SW480 (cell line): ENCODE data around the gene DENND6B.
A peak's percentile ranks its signal among the peaks of the same experiment; 100 is the strongest.
"Not testable (repeated sequence)": the region's sequence is repeated elsewhere in the genome, so short reads cannot be mapped to it uniquely, and the experiment has no call there.

Source experiments
- DNase-seq: peaks from one replicate; pipeline ENCODE4 v3.0.0-alpha.2; 2016; ENCODE audit warnings: low spot score

DENND6B gene

DNA sequence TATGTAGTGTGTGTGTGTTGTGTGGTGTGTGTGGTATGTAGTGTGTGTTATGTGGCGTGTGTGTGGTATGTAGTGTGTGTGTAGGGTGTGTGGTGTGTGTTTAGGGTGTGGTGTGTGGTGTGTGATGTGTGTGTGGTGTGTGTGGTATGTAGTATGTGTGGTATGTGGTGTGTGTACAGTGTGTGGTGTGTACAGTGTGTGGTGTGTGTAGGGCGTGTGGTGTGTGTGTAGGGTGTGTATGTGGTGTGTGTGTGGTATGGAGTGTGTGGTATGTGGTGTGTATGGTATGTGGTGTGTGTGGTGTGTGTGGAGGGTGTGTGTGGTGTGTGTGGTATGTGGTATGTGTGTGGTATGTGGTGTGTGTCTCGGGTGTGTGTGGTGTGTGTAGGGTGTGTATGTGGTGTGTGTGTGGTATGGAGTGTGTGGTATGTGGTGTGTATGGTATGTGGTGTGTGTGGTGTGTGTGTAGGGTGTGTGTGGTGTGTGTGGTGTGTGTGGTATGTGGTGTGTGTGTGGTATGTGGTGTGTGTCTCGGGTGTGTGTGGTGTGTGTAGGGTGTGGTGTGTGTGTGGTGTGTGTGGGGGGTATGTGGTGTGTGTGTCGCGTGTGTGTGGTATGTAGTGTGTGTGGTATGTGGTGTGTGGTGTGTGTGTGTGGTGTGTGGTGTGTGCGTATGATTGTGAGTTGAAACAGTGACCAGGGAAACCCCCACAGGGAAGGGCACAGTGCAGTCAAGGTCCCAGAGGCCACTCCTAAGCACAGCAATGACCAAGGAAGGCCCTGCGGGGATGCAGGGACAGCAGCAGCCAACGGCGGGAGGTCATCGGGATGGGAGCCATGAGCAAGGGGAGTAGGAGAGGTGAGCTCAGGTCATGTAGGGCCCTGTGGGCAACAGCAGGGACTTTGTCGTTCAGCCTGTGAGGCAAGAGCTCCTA lies 13.4 kb upstream of the DENND6B start:
- peak; percentile 22 for DNase-seq

DNA sequence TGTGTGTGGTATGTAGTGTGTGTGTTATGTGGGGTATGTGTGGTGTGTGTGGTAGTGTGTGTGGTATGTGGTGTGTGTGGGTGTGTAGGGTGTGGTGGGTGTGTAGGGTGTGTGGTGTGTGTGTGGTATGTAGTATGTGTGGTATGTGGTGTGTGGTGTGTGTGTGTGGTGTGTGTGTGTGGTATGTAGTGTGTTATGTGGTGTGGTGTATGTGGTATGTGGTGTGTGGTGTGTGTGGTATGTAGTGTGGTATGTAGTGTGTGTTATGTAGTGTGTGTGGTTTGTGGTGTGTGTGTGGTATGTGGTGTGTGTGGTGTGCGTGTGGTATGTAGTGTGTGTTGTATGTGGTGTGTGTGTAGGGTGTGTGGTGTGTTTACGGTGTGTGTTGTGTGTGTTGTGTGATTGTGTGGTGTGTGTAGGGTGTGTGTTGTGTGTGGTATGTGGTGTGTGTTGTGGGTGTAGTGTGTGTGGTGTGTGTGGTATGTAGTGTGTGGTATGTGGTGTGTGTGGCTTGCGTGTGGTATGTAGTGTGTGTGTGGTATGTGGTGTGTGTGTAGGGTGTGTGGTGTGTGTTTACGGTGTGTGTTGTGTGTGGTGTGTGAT lies 12.1 kb upstream of the DENND6B start:
- DNase-seq, result no peak

DNA sequence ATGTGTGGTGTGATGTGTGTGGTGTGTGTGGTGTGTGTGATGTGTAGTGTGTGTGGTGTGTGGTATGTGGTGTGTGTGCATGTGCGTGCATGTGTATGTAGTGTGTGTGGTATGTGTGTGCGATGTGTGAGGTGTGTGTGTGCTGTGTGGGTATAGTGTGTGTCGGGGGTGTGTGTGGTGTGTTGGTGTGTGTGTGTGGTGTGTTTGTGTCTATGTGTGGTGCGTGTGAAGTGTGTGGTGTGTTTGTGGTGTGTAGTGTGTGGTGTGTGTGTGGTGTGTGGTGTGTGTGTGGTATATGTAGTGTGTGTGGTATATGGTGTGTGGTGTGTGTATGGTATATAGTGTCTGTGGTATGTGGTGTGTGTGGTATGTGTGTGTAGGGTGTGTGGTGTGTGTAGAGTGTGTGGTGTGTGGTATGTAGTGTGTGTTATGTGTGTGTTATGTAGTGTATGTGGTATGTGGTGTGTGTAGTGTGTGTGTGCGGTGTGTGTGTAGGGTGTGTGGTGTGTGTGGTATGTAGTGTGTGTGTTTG lies 11.3 kb upstream of the DENND6B start:
- no peak for DNase-seq

DNA sequence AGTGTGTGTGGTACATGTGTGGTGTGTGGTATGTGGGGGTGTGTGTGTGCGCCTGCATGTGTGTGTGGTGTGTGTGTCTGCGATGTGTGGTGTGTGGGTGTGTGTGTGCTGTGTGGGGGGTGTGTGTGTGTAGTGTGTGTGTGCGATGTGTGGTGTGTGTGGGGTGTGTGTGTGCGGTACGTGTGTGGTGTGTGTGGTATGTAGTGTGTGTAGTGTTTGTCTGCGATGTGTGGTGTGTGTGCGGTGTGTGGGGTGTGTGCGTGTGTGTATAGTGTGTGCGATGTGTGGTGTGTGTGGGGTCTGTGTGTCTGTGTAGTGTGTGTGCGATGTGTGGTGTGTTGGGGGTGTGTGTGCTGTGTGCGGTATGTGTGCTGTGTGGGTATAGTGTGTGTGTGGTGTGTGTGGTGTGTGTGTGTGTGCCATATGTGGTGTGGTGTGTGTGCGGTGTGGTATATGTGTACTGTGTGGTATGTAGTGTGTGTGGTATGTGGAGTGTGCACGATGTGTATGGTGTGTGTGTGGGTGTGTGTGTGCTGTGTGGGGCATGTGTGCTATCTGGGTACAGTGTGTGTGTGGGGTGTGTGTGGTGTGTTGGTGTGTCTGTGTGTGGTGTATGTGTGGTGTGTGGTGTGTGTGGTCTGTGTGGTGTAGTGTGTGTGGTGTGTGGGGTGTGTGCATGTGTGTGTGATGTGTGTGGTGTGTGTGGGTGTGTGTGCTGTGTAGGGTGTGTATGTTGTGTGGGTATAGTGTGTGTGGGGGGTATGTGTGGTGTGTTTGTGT lies 10.6 kb upstream of the DENND6B start:
- no peak for DNase-seq

GRCh38 chr22:50334433-50334832 lies 7.6 kb upstream of the DENND6B start:
- DNase-seq, result not testable (repeated sequence)

DNA sequence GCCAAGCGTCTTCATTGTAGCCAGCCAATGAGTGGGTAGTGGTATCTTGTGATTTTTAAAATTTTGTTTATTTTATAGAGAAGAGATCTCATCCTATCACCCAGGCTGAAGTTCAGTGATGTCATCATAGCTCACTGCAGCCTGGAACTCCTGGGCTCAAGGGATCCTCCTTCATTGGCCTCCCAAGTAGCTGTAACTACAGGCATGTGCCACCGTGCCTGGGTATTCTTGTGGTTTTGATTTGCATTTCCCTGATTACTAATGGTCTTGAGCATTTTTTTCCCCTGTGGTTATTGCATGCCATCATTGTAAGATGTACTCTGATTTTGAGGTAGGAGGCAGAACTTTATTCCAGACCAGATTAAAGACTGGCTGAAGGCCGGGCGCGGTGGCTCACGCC lies 2.4 kb upstream of the DENND6B start:
- no peak for DNase-seq

DNA sequence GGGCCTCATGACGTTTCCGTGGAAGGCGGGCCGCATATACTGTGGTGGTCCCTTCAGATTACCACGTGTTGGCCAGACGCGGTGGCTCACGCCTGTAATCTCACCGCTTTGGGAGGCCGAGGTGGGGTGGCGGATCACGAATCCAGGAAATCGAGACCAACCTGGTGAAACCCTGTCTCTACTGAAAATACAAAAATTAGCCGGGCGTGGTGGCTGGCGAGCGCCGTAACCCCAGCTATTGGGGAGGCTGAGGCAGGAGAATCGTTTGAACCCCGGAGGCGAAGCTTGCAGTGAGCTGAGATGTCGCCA lies 853 bp upstream of the DENND6B start:
- no peak for DNase-seq

GRCh38 chr22:50326225-50326955 lies 422 bp downstream of the DENND6B start:
- DNase-seq, result no peak

GRCh38 chr22:50325444-50326224 lies 1.2 kb downstream of the DENND6B start:
- DNase-seq, result no peak

DNA sequence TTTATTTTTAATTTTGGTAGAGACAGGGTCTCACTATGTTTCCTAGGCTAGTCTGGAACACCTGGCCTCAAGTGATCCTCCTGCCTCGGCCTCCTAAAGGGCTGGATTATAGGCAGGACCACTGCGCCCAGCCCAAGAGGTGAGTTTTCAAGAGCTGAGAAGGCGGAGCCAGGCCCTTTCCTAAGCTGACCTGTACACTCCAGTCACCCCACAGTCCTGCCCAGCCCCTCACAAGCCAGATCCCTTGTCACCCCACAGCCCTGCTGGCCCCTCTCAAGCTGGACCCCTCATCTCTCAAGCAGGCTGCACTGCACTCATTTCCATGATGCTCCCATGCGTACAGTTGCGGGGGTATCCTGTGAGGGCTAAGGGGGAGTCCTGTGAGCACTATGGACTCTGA lies 2.9 kb downstream of the DENND6B start:
- DNase-seq, result no peak

DNA sequence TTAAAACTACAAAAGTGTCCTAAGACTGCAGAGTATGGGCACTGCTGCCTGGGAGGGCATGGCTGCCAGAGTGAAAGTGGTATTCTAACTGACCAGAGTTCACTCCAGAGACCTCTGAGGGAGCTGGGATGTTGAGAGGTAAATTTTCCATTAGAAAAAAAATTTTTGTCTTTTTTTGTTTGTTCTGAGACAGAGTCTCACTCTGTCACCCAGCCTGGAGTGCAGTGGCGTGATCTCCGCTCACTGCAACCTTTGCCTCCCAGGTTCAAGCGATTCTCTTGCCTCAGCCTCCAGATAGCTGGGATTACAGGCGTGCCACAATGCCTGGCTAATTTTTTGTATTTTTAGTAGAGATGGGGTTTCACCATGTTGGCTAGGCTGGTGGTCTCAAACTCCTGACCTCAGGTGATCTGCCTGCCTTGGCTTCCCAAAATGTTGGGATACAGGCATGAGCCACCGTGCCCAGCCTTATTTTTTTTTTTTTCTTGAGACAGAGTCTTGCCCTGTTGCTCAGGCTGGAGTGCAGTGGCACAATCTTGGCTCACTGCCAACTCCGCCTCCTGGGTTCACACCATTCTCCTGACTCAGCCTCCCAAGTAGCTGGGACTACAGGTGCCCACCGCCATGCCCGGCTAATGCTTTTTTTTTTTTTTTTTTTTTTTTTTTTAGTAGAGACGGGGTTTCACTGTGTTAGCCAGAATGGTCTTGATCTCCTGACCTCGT lies 4.3 kb downstream of the DENND6B start:
- not testable (repeated sequence) for DNase-seq

- no peak for DNase-seq
Measured at GRCh38 chr22:50320671-50321325, 6.0 kb downstream of the DENND6B start.

DNA sequence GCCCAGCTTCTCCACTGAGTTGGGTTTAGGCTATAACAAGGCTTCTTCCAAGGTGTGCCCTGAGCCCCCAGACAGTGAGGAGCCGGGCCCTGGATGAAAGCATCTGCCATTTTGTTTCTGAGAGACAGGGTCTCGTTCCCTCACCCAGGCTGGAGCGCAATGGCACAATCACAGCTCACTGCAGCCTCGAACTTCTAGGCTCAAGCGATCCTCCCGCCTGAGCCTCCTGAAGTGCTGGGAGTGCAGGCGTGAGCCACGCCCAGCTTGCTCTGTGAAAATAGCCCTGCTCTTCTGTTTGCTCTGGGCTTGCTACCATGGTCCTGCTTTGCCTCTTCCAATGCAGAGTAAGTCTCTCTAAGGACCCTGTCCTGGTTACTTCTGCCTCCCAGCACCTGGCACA lies 6.7 kb downstream of the DENND6B start:
- no peak for DNase-seq

GRCh38 chr22:50319503-50319951 lies 7.3 kb downstream of the DENND6B start:
- DNase-seq, result no peak

DNA sequence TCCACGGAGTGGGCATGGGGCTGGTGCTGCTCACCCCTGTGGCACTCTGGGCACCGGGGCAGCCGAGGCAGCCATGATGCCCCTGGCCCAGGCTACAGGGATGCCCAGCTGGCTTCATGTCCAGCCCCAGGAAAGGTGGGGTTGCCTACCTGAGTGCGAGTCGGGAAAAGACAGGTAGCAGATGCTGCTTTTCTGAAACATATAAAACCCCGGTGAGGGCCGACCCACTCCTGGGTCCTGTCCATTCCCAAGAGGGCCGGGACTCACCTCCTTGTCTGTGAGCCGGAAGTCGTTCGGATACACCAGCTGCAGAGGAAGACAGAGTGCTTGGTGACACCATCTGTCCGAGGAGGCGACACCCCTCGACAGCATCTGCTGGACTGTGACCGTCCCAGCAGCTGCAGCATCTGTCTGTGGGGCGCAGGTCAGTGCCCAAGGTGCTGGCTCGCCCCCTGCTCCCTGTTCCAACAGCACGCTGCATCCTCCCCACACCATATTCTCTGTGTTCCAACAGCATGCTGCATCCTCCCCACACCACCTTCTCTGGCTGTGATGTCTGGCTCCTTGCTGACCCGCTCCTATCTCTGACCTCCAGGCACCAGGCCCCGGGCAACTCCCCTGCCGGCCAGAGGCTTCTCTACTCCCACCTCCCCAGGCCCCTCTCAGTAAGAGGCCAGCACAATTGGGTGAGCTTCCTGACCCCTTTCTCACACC lies 8.0 kb downstream of the DENND6B start:
- DNase-seq, result no peak

GRCh38 chr22:50318356-50318697 lies 8.5 kb downstream of the DENND6B start:
- DNase-seq, result no peak

DNA sequence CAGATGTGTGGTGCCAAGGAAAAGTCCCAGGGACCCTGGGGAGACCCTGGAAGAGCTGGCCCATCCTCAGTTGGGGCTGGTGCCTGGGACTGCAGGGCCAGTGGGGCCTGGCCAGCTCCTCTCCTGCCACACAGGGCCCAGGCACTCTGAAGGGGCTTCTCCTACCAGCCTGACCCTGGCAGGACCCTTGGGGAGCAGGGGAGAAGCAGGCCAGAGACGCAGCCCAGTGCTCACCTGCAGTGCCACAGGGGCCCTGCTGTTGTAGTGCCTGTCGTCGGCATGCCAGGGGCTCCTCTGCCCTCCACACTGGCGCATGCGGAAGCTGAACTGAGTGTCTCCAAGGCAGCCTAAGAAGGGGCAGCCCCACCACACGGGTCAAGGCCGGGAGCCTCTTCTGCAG lies 9.1 kb downstream of the DENND6B start:
- no peak for DNase-seq

DNA sequence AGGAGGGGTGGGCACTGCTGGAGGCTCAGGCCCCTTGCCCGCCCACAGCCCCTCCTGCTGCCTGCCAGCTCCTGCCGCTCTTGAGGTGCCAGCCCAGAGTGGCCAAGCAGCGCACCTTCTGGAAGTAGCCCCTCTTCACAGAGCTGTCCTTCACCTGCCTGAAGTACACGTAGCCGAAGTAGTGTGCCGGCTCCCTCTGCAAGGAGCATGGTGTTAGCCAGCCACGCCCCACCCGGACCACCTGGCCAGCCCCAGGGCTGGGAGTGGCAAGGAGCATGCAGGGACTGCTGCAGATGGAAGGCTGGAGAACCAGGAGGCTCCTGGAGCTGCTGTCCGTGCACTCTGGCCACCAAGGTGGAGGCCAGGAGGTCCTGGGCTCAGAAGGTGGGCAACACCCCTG lies 9.6 kb downstream of the DENND6B start:
- DNase-seq, result no peak
